CD4-positive, alpha-beta T cell treated with Interleukin-21 for 1 hour (primary cell): ENCODE data around the gene AGTRAP.

ENCODE experiments used
- DNase-seq: peaks from one replicate; pipeline ENCODE4 v3.0.0-alpha.2; 2020

AGTRAP gene

GRCh38 chr1:11784993-11785769 is 49.2 kb downstream of the AGTRAP start:
- DNase-seq = peak; percentile 38

- no peak for DNase-seq
Observed at GRCh38 chr1:11786168-11786567, 50.2 kb downstream of the AGTRAP start.

GRCh38 chr1:11787251-11787803 is 51.4 kb downstream of the AGTRAP start:
- no peak for DNase-seq

- DNase-seq = no peak
Observed at GRCh38 chr1:11787804-11788436, 52.0 kb downstream of the AGTRAP start.

- no peak for DNase-seq
Observed at GRCh38 chr1:11788549-11789053, 52.7 kb downstream of the AGTRAP start.

GRCh38 chr1:11789126-11790067 is 53.5 kb downstream of the AGTRAP start:
- DNase-seq = no peak

- no peak for DNase-seq
Observed at GRCh38 chr1:11790101-11790879, 54.4 kb downstream of the AGTRAP start.

GRCh38 chr1:11790880-11791715 is 55.2 kb downstream of the AGTRAP start:
- peak; percentile 35 for DNase-seq

- DNase-seq = no peak
Observed at GRCh38 chr1:11792106-11792505, 56.2 kb downstream of the AGTRAP start.

- no peak for DNase-seq
Observed at GRCh38 chr1:11793819-11794218, 57.9 kb downstream of the AGTRAP start.

- no peak for DNase-seq
Observed at GRCh38 chr1:11794446-11795237, 58.7 kb downstream of the AGTRAP start.

GRCh38 chr1:11795238-11795890 is 59.4 kb downstream of the AGTRAP start:
- DNase-seq = no peak

- DNase-seq = no peak
Observed at GRCh38 chr1:11796036-11796828, 60.3 kb downstream of the AGTRAP start.

GRCh38 chr1:11797525-11798216 is 61.7 kb downstream of the AGTRAP start:
- DNase-seq = no peak

- no peak for DNase-seq
Observed at GRCh38 chr1:11799099-11799498, 63.2 kb downstream of the AGTRAP start.

GRCh38 chr1:11799896-11800295 is 64.0 kb downstream of the AGTRAP start:
- DNase-seq = no peak

GRCh38 chr1:11800391-11800755 is 64.4 kb downstream of the AGTRAP start:
- DNase-seq = no peak
